OCI-LY1 (cell line): ENCODE measurements around the gene CLEC19A.

Experiments
- H2AFZ ChIP-seq: fragments of 200-600 bp; sonication (generic), shearing (Covaris generic); 2 replicates; pipeline ENCODE4 v1.6.0; 2014; ENCODE audit warnings: antibody characterized with exemption, mild to moderate bottlenecking, low read length
- H3F3A ChIP-seq: fragments of 200-600 bp; sonication (generic), shearing (Covaris generic); 2 replicates; pipeline ENCODE4 v1.6.0; 2014; ENCODE audit warnings: mild to moderate bottlenecking, antibody characterized with exemption, low read length, moderate library complexity; ENCODE audit not compliant: insufficient read depth
- H3K27ac ChIP-seq: fragments of 200-600 bp; sonication (generic); 2 replicates; pipeline ENCODE4 v1.5.1; 2014; ENCODE audit warnings: low read length, mixed run types, mild to moderate bottlenecking, low read depth; ENCODE audit not compliant: poor library complexity, severe bottlenecking
- H3K27me3 ChIP-seq: fragments of 200-600 bp; sonication (generic); 2 replicates; pipeline ENCODE4 v1.6.0; 2014; ENCODE audit warnings: antibody characterized with exemption, mild to moderate bottlenecking, low read length, moderate library complexity; ENCODE audit not compliant: insufficient read depth
- H3K36me3 ChIP-seq: fragments of 200-600 bp; sonication (generic); 2 replicates; pipeline ENCODE4 v1.6.1; 2014; ENCODE audit warnings: mild to moderate bottlenecking, antibody characterized with exemption, low read length, moderate library complexity, mixed read lengths; ENCODE audit not compliant: insufficient read depth
- H3K4me1 ChIP-seq: fragments of 200-600 bp; sonication (generic); 2 replicates; pipeline ENCODE4 v1.5.1; 2014; ENCODE audit warnings: mild to moderate bottlenecking, low read length, moderate library complexity; ENCODE audit not compliant: insufficient read depth, severe bottlenecking
- H3K4me2 ChIP-seq: fragments of 200-600 bp; sonication (generic), shearing (Covaris generic); 2 replicates; pipeline ENCODE4 v1.6.1; 2014; ENCODE audit warnings: low read length
- H3K4me3 ChIP-seq: fragments of 200-600 bp; sonication (generic); 2 replicates; pipeline ENCODE4 v1.5.1; 2014; ENCODE audit warnings: low read length, low read depth, mild to moderate bottlenecking, mixed read lengths; ENCODE audit not compliant: poor library complexity, severe bottlenecking
- H3K79me2 ChIP-seq: fragments of 200-600 bp; shearing (Covaris generic); 2 replicates; pipeline ENCODE4 v1.6.1; 2016; ENCODE audit warnings: mixed run types, low read length, mixed read lengths; ENCODE audit not compliant: insufficient read depth
- H3K9ac ChIP-seq: fragments of 200-600 bp; sonication (generic), shearing (Covaris generic); 2 replicates; pipeline ENCODE4 v1.6.1; 2014; ENCODE audit warnings: mild to moderate bottlenecking, low read length, mixed read lengths
- H3K9me2 ChIP-seq: fragments of 200-600 bp; sonication (generic), shearing (Covaris generic); 2 replicates; pipeline ENCODE4 v1.6.1; 2014; ENCODE audit warnings: low read depth, mild to moderate bottlenecking, low read length, mixed read lengths
- H3K9me3 ChIP-seq: fragments of 200-600 bp; shearing (Covaris generic); 2 replicates; pipeline ENCODE4 v1.6.1; 2014; ENCODE audit warnings: low read length, mixed read lengths
- H4K20me1 ChIP-seq: fragments of 200-600 bp; sonication (generic), shearing (Covaris generic); 2 replicates; pipeline ENCODE4 v1.6.0; 2016; ENCODE audit warnings: mild to moderate bottlenecking, low read length; ENCODE audit not compliant: insufficient read depth
- CTCF ChIP-seq: fragments of 200-600 bp; sonication (generic), shearing (Covaris generic); IDR thresholded peaks from 2 replicates; pipeline ENCODE4 v1.5.1; 2017; ENCODE audit warnings: mild to moderate bottlenecking, antibody characterized with exemption, low read length, moderate library complexity, mixed read lengths
- EZH2 ChIP-seq: fragments of 200-600 bp; sonication (generic), shearing (Covaris generic); IDR thresholded peaks from 2 replicates; pipeline ENCODE4 v1.8.0; 2017; ENCODE audit warnings: borderline replicate concordance, mixed run types, mild to moderate bottlenecking, antibody characterized with exemption, low read length, moderate library complexity, mixed read lengths

CLEC19A gene

DNA sequence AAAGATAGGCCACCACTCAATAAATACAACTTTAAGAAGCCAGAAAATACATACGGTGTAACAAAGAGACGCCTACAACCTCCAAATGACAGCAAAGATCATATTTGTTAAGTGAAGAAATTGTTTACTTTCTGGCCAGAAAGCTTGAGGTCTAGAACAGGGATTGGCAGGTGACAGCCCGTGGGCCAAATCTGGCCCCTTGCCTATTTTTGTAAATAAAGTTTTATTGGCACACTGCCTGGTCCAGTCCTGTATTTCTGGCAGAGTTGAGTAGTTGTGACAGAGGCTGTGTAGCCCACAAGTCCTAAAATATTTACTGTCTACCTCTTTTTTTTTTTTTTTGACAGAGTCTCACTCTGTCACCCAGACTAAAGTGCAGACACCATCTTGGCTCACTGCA, 3.4 kb upstream of the CLEC19A start:
- H3K27me3 ChIP-seq: no peaks in the 10 kb centered on the region
- no peaks in the 10 kb centered on the region for H3K9me3 ChIP-seq
- H3K4me1 ChIP-seq: no peaks in the 10 kb centered on the region
- no peak overlapping the region for H3K9ac ChIP-seq
- H3K4me3 ChIP-seq: no peak overlapping the region
- no peak for TF ChIP-seq EZH2
- TF ChIP-seq CTCF: no peak
- H3K79me2 ChIP-seq: no peaks in the 10 kb centered on the region
- H3K4me2 ChIP-seq: no peak overlapping the region
- H2AFZ ChIP-seq: no peak overlapping the region
- no peaks in the 10 kb centered on the region for H3F3A ChIP-seq
- no peaks in the 10 kb centered on the region for H3K36me3 ChIP-seq
- no peaks in the 10 kb centered on the region for H4K20me1 ChIP-seq
- H3K9me2 ChIP-seq: no peaks in the 10 kb centered on the region
- no peak overlapping the region for H3K27ac ChIP-seq

GRCh38 chr16:19283637-19284036, 1.9 kb upstream of the CLEC19A start:
- H3K9ac ChIP-seq: no peak overlapping the region
- H3K27ac ChIP-seq: no peak overlapping the region
- H2AFZ ChIP-seq: no peak overlapping the region
- H3K9me2 ChIP-seq: no peaks in the 10 kb centered on the region
- no peaks in the 10 kb centered on the region for H3K36me3 ChIP-seq
- H3F3A ChIP-seq: no peaks in the 10 kb centered on the region
- no peaks in the 10 kb centered on the region for H3K9me3 ChIP-seq
- no peaks in the 10 kb centered on the region for H3K79me2 ChIP-seq
- H4K20me1 ChIP-seq: no peaks in the 10 kb centered on the region
- H3K4me3 ChIP-seq: no peak overlapping the region
- TF ChIP-seq CTCF (no peak), EZH2 (no peak)
- H3K27me3 ChIP-seq: no peaks in the 10 kb centered on the region
- H3K4me1 ChIP-seq: no peaks in the 10 kb centered on the region
- H3K4me2 ChIP-seq: no peak overlapping the region

DNA sequence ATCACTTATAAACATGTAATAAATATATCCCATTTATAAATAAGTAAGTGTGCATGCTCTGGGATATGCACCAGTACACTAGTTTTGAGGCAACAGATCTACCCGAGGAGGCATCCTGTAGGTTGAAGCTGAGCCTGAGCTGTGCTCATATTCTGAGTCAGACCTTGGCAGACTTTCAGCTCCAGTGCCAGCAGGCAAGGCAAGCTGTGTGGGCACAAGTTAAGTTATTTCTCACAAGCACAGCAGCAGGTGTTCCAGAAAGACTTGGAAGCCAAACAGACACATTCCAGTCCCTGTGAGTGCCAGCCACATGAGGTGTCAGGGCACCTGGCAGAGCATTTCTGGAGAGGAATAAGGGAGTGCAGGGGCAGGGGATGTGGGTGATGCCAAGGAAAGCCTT, 1.3 kb upstream of the CLEC19A start:
- H3K4me1 ChIP-seq: no peaks in the 10 kb centered on the region
- H3K9me2 ChIP-seq: no peaks in the 10 kb centered on the region
- no peaks in the 10 kb centered on the region for H3K9me3 ChIP-seq
- H3K79me2 ChIP-seq: no peaks in the 10 kb centered on the region
- H3K27ac ChIP-seq: no peak overlapping the region
- H3K9ac ChIP-seq: no peak overlapping the region
- no peaks in the 10 kb centered on the region for H3K27me3 ChIP-seq
- no peak overlapping the region for H3K4me3 ChIP-seq
- no peaks in the 10 kb centered on the region for H4K20me1 ChIP-seq
- TF ChIP-seq CTCF: no peak
- no peak for TF ChIP-seq EZH2
- H2AFZ ChIP-seq: no peak overlapping the region
- no peaks in the 10 kb centered on the region for H3K36me3 ChIP-seq
- H3K4me2 ChIP-seq: no peak overlapping the region
- H3F3A ChIP-seq: no peaks in the 10 kb centered on the region
